HepG2 (cell line): ENCODE measurements around the gene RPL26. TPM values are rescaled to one million over a fixed set of nuclear protein-coding genes. Genes with fewer than 3 reads are reported as not detected.

Experiments
- HMGXB3 ChIP-seq: sonication (generic); formaldehyde crosslinking; IDR thresholded peaks from 2 replicates; pipeline ENCODE4 v1.4.0; 2020; ENCODE audit warnings: missing genetic modification reagents, borderline replicate concordance
- RBAK ChIP-seq: sonication (generic); formaldehyde crosslinking; IDR thresholded peaks from 2 replicates; pipeline ENCODE4 v1.5.1; 2020; ENCODE audit warnings: mild to moderate bottlenecking, missing genetic modification reagents
- REPIN1 ChIP-seq: sonication (generic); formaldehyde crosslinking; IDR thresholded peaks from 2 replicates; pipeline ENCODE4 v1.8.0; 2022; ENCODE audit warnings: missing genetic modification reagents, low read depth, mild to moderate bottlenecking, borderline replicate concordance
- RNF219 ChIP-seq: sonication (generic); formaldehyde crosslinking; IDR thresholded peaks from 2 replicates; pipeline ENCODE4 v1.5.0; 2020; ENCODE audit warnings: mild to moderate bottlenecking, missing genetic modification reagents
- ZBTB8A ChIP-seq: sonication (generic); formaldehyde crosslinking; IDR thresholded peaks from 2 replicates; pipeline ENCODE4 v1.4.0; 2020; ENCODE audit warnings: mild to moderate bottlenecking, low read depth, missing genetic modification reagents, borderline replicate concordance
- ZNF138 ChIP-seq: sonication (generic); formaldehyde crosslinking; IDR thresholded peaks from 2 replicates; pipeline ENCODE4 v1.5.0; 2020; ENCODE audit warnings: mild to moderate bottlenecking, low read depth, missing genetic modification reagents
- ZNF256 ChIP-seq: sonication (generic); formaldehyde crosslinking; conservative IDR thresholded peaks from 2 replicates; pipeline ENCODE4 v1.4.0; 2020; ENCODE audit warnings: missing genetic modification reagents
- ZNF614 ChIP-seq: IDR thresholded peaks from 2 replicates; pipeline ENCODE4 v1.6.1; 2018; ENCODE audit warnings: missing biosample characterization, missing genetic modification reagents, inconsistent platforms, borderline replicate concordance
- ZNF629 ChIP-seq: sonication (generic); formaldehyde crosslinking; conservative IDR thresholded peaks from 2 replicates; pipeline ENCODE4 v1.5.0; 2020; ENCODE audit warnings: missing genetic modification reagents
- ZNF646 ChIP-seq: sonication (generic); formaldehyde crosslinking; IDR thresholded peaks from 2 replicates; pipeline ENCODE4 v1.9.0; 2021; ENCODE audit warnings: mild to moderate bottlenecking, missing genetic modification reagents
- ZNF652 ChIP-seq: IDR thresholded peaks from 2 replicates; pipeline ENCODE4 v1.6.1; 2016; ENCODE audit warnings: low read depth, borderline replicate concordance
- polyA plus RNA-seq, 8 experiments: library from polyadenylated mRNA; depleted of rRNA in 3 of 8; stranded (reverse) in 7 of 8; unstranded in 1 of 8; fragments of >200 nt; fragmentation: Illumina TruSeq in 4 of 8; extraction: Trizol in 4 of 8; gene quantifications; 2 replicates each; pipeline versions ENCODE4 v1.2.1 to v1.2.3, GENCODE V29; 2011 to 2016; ENCODE audit warnings: low read depth in 4 of 8, missing spikeins in 1 of 8, mixed read lengths in 1 of 8; ENCODE audit not compliant: insufficient read depth in 1 of 8
- total RNA-seq, 5 experiments: library from RNA; depleted of rRNA; stranded (reverse); fragments of >200 nt; fragmentation: Illumina TruSeq; extraction: Trizol; gene quantifications; 2 replicates each; pipeline ENCODE4 v1.2.3, GENCODE V29; 2016; ENCODE audit warnings: low read depth in 1 of 5
- TF ChIP-seq, protein P1 (sequence below): sonication (generic); formaldehyde crosslinking; IDR thresholded peaks from 2 replicates; pipeline ENCODE4 v1.8.1; 2023; ENCODE audit warnings: mild to moderate bottlenecking, missing genetic modification reagents

Gene RPL26
- total and polyA plus RNA-seq, 2 of the 13 experiments (the other 11 are each of a cell fraction or from before 2014, with no cell fraction given): 2,817 to 3,529 TPM

- no peak for TF ChIP-seq ZNF646
- peak; percentile 32; the same call in 1 of the 2 replicates for TF ChIP-seq REPIN1 (CRISPR knock-in tag)
- TF ChIP-seq HMGXB3 (CRISPR knock-in tag): peak; percentile 33; the same call in 1 of the 2 replicates
- TF ChIP-seq ZNF629 (CRISPR knock-in tag): no peak
- no peak for TF ChIP-seq RBAK (CRISPR knock-in tag)
- no peak for TF ChIP-seq ZNF652 (CRISPR knock-in tag)
- no peak for TF ChIP-seq ZNF138 (CRISPR knock-in tag)
- no peak for TF ChIP-seq RNF219 (CRISPR knock-in tag)
- no peak for TF ChIP-seq ZNF256 (CRISPR knock-in tag)
- TF ChIP-seq, protein P1, sequence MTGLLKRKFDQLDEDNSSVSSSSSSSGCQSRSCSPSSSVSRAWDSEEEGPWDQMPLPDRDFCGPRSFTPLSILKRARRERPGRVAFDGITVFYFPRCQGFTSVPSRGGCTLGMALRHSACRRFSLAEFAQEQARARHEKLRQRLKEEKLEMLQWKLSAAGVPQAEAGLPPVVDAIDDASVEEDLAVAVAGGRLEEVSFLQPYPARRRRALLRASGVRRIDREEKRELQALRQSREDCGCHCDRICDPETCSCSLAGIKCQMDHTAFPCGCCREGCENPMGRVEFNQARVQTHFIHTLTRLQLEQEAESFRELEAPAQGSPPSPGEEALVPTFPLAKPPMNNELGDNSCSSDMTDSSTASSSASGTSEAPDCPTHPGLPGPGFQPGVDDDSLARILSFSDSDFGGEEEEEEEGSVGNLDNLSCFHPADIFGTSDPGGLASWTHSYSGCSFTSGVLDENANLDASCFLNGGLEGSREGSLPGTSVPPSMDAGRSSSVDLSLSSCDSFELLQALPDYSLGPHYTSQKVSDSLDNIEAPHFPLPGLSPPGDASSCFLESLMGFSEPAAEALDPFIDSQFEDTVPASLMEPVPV (CRISPR knock-in tag): no peak
- TF ChIP-seq ZNF614 (CRISPR knock-in tag): peak; percentile 58; the same call in 1 of the 2 replicates
- no peak for TF ChIP-seq ZBTB8A (CRISPR knock-in tag)
Measured at GRCh38 chr17:8409966-8410882, 27.2 kb upstream of the RPL26 start (continued).
